Fibroblast of the aortic adventitia (primary cell): Measurements from ENCODE around the gene SDR42E1. TPM values are rescaled to one million over a fixed set of nuclear protein-coding genes. Genes with fewer than 3 reads are reported as not detected.
"Not testable (repeated sequence)": the region's sequence is repeated elsewhere in the genome, so short reads cannot be mapped to it uniquely, and the experiment has no call there.

Source experiments
- DNase-seq: peaks from one replicate; pipeline ENCODE4 v3.0.0-alpha.2; 2010; ENCODE audit warnings: low read depth
- H3K4me3 ChIP-seq: 2 replicates; pipeline ENCODE4 v1.5.1; 2011; ENCODE audit warnings: low read depth, mild to moderate bottlenecking, control low read depth, low read length, moderate library complexity
- total RNA-seq: library from RNA; depleted of rRNA; stranded (reverse); fragments of >200 nt; gene quantifications from 2 replicates; pipeline ENCODE4 v1.2.3, GENCODE V29; 2012; ENCODE audit warnings: low replicate concordance
- TF ChIP-seq, protein P1 (sequence below): IDR thresholded peaks from 2 replicates; pipeline ENCODE4 v1.5.1; 2011; ENCODE audit warnings: mild to moderate bottlenecking, low read length, control low read depth, inconsistent platforms; ENCODE audit not compliant: insufficient read depth

SDR42E1 gene
- total RNA-seq, 1 donor, result under 0.01 TPM

DNA sequence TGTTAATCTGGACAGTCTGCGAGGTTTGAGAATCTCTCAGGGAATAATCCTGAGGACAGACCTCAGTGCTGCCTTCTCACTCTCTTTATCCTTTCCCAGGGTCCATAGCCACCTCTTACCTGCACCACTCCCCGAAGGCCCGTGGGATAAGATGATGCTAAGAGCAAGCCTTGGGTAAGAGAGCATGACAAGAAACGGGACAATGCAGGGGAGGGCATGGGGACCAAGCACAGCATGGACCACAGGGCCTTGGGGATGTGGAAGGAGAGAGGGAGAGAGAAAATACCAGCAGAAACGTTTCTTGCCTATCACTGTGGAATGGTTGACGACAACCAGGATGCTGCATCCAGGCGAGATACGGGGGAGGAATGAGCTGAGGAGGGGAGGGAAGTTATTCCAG is 8.3 kb upstream of the SDR42E1 start:
- DNase-seq, result no peak
- TF ChIP-seq, protein P1, sequence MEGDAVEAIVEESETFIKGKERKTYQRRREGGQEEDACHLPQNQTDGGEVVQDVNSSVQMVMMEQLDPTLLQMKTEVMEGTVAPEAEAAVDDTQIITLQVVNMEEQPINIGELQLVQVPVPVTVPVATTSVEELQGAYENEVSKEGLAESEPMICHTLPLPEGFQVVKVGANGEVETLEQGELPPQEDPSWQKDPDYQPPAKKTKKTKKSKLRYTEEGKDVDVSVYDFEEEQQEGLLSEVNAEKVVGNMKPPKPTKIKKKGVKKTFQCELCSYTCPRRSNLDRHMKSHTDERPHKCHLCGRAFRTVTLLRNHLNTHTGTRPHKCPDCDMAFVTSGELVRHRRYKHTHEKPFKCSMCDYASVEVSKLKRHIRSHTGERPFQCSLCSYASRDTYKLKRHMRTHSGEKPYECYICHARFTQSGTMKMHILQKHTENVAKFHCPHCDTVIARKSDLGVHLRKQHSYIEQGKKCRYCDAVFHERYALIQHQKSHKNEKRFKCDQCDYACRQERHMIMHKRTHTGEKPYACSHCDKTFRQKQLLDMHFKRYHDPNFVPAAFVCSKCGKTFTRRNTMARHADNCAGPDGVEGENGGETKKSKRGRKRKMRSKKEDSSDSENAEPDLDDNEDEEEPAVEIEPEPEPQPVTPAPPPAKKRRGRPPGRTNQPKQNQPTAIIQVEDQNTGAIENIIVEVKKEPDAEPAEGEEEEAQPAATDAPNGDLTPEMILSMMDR, result no peak

DNA sequence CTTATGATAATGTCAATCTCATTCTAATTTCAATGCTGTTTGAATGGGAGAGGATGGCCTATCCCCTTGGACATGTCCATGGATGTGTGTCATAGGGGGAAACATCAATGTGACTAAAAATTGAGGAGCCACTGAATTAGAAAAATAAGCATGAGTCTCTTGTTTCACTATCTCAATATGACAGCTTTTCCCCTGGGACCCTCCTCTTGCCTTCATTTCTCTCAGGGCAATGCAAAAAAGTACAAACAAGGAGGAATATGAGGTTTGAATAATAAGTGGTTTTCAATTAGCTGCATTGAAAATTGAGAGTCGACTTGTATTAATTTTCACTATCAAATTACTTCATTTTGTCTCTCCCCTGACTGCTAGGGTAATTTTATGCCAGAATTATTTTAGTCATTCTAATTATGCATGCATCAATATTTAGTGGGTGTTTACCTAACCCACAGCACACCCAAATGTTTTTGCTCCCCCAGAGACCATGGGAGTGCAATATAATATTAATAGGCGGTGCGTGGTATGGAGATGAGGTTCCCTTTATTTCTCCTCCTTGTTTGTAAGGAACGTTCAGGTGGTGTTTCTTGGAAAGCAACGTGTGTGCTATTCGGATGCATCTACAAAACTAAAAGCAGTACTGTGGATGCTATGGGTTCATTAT is 6.8 kb upstream of the SDR42E1 start:
- DNase-seq, result no peak
- TF ChIP-seq, protein P1, result no peak
- no peak overlapping the region for H3K4me3 ChIP-seq

More for the DNA sequence above, 8.3 kb upstream of the SDR42E1 start:
- no peak overlapping the region for H3K4me3 ChIP-seq

DNA sequence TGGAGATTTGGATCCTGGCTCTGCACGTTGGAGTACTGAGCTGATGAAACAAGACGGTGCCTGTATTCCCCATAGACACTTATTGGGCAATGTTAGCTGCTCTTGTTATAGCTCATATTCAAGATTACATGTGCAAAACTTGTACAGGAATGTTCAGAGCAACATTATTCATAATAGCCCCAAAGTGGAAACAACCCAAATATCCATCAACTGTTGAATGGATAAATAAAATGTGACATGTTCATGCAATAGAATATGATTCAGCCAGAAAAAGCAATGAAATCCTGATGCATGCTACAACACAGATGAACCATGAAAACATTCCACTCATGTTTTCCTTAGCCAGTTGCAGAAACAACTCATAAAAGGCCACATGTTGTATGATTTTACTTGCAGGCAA is 5.7 kb upstream of the SDR42E1 start:
- TF ChIP-seq, protein P1, result no peak
- DNase-seq, result peak; percentile 89
- no peak overlapping the region for H3K4me3 ChIP-seq

DNA sequence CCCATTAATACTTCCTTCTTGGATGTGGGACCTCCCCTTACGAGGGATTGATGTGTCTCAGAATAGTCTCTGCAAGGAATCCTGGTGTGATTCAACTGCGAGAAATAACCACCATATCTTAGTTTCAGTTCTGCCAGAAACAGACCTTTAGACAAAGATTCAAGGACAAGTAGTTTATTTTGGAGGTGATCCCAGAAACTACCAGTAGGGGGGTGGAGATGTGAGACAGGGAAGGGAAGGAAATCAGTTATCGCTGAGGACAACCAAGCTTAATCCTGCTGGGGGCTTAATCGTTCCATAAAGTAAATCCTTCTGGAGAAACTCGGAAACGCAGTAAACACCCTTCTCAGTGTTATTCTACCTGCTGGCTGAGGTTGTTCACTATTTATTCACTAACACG is 5.0 kb upstream of the SDR42E1 start:
- no peak overlapping the region for H3K4me3 ChIP-seq
- TF ChIP-seq, protein P1, result peak; percentile 48
- peak; percentile 72 for DNase-seq

DNA sequence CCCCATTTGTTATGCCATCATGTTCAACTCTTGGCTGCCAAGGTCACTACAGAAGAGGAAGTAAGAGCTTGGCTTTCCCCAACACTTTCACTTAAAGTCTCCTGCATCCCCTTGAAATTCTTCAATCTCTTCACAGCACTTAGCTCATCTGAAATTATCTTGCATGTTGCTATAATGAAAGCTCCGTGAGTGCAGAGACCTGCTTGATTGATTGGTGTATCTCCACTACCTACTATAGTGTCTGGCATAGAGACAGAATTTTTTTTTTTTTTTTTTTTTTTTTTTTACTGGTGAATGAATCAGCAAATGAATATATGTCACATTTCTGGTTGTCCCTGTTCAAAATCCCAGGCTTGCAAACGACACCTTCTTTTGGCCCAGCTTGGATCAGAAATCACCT is 1.9 kb upstream of the SDR42E1 start:
- TF ChIP-seq, protein P1, result no peak
- no peak overlapping the region for H3K4me3 ChIP-seq
- no peak for DNase-seq

DNA sequence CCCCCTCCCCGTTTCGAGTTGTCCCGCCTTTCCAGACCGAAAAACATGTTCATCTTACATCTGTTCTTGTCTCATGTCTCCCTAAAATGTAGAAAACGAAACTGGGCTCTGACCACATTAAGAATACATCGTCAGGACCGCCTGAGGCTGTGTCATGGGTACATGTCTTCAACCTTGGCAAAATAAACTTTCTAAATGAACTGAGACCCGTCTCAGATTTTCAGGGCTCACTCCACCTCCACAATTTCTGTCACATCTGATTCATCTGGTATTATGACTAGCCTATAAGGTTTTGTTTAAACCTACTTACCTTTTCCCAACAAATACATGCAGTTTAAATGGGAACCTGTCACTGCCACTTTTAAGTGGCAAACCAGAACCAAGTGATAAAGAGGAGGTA is 621 bp downstream of the SDR42E1 start:
- TF ChIP-seq, protein P1, result no peak
- H3K4me3 ChIP-seq, result no peak overlapping the region
- DNase-seq, result no peak

DNA sequence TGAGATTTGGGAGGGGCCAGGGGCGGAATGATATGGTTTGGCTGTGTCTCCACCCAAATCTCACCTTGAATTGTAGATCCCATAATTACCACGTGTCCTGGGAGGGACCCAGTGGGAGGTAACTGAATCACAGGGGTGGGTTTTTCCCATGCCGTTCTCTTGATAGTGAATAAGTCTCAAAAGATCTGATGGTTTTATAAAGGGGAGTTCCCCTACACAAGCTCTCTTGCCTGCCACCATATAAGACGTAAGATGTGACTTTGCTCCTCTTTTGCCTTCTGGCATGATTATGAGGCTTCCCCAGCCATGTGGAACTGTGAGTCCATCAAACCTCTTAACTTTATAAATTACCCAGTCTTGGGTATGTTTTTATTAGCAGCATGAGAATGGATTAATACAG is 1.5 kb downstream of the SDR42E1 start:
- H3K4me3 ChIP-seq, DNase-seq: not testable (repeated sequence)
